HG03469 (cell line): Measurements from ENCODE around the gene PLD1.
"Not testable (repeated sequence)": the region's sequence is repeated elsewhere in the genome, so short reads cannot be mapped to it uniquely, and the experiment has no call there.

Experiments
- ATAC-seq: cut with Tn5 transposase; IDR thresholded peaks from one replicate; pipeline ENCODE4 v1.9.1; 2021; ENCODE audit warnings: mild to moderate bottlenecking, moderate library complexity, moderate number of reproducible peaks; ENCODE audit not compliant: unreplicated experiment

PLD1 gene

GRCh38 chr3:171747223-171747920 lies 62.9 kb downstream of the PLD1 start:
- no peak for ATAC-seq

- ATAC-seq = not testable (repeated sequence)
Observed at GRCh38 chr3:171746320-171747222, 63.7 kb downstream of the PLD1 start.

- ATAC-seq = no peak
Observed at GRCh38 chr3:171745577-171746319, 64.5 kb downstream of the PLD1 start.

GRCh38 chr3:171744158-171744741 lies 66.0 kb downstream of the PLD1 start:
- ATAC-seq = no peak

- no peak for ATAC-seq
Observed at GRCh38 chr3:171743327-171744157, 66.7 kb downstream of the PLD1 start.

- no peak for ATAC-seq
Observed at GRCh38 chr3:171741377-171741776, 68.9 kb downstream of the PLD1 start.

- ATAC-seq = no peak
Observed at GRCh38 chr3:171736556-171736955, 73.7 kb downstream of the PLD1 start.

- no peak for ATAC-seq
Observed at GRCh38 chr3:171733561-171733960, 76.7 kb downstream of the PLD1 start.

- no peak for ATAC-seq
Observed at GRCh38 chr3:171732756-171733155, 77.5 kb downstream of the PLD1 start.

GRCh38 chr3:171731691-171732090 lies 78.6 kb downstream of the PLD1 start:
- ATAC-seq = no peak

GRCh38 chr3:171729452-171730334 lies 80.6 kb downstream of the PLD1 start:
- ATAC-seq = no peak

- no peak for ATAC-seq
Observed at GRCh38 chr3:171727288-171727687, 83.0 kb downstream of the PLD1 start.

GRCh38 chr3:171718493-171719185 lies 91.6 kb downstream of the PLD1 start:
- no peak for ATAC-seq

- ATAC-seq = no peak
Observed at GRCh38 chr3:171715155-171715554, 95.1 kb downstream of the PLD1 start.

- no peak for ATAC-seq
Observed at GRCh38 chr3:171712171-171712938, 97.9 kb downstream of the PLD1 start.

- no peak for ATAC-seq
Observed at GRCh38 chr3:171711461-171712170, 98.7 kb downstream of the PLD1 start.

- ATAC-seq = no peak
Observed at GRCh38 chr3:171710359-171710758, 99.9 kb downstream of the PLD1 start.
